ENCODE data around the gene CD247. TPM values are rescaled to one million over a fixed set of nuclear protein-coding genes. Genes with fewer than 3 reads are reported as not detected.

The CD247 gene
- total RNA-seq, 2 donors from 2014 or later, result 118 to 158 TPM

GRCh38 chr1:167486090-167486824 lies 32.1 kb downstream of the CD247 start:
- peaks cover 31 to 51% of the 10 kb centered on the region in 2 donors for H3K36me3 Mint-ChIP-seq
- ATAC-seq (no peak), DNase-seq (ENCODE audit: low spot score in 2 of 2) (no peak)
- no peaks in the 10 kb centered on the region for H3K9me3 Mint-ChIP-seq
- H3K27ac Mint-ChIP-seq, result peak overlapping the region; percentile 87 to 89

DNA sequence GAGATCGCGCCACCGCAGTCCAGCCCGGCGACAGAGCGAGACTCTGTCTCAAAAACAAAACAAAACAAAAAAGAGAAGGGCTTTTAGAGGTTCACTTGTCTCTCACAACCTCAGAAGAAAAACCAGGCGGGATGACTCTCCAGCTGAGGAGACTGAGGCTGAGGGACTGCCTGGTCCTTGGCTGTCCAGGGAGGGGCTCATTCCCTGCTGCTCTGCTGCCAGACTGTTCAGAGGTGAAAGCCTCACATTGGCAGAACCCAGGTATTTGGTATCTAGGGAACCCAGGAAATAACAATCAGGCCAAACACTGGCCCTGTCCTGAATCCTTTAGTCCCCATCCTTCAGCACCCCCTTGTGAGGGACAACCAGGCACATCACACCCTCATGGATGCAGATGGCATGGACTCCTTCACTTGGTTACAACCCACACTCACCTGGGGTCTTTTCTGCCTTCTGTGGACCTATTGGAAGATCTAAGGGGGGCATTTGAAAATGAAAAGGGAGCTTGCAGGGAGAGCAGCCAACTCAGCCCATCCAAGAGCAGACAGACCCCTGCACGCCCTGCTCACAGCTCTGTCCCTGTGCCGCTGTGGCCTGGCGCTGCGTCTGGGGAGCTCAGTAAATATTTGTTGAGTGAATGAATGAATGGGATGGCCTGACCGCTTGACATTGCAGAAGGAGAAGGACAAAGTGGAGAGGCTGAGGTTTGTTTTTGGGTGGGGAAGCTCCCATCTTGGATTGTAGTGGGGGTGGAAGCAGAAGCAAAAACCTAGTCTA lies 33.4 kb downstream of the CD247 start:
- ATAC-seq, result no peak
- peak overlapping the region; percentile 87 to 88 for H3K27ac Mint-ChIP-seq
- H3K36me3 Mint-ChIP-seq, result peaks cover 31 to 53% of the 10 kb centered on the region in 2 donors
- DNase-seq (ENCODE audit: low spot score in 2 of 2), result no peak
- no peaks in the 10 kb centered on the region for H3K9me3 Mint-ChIP-seq

- peak overlapping the region; percentile 87 to 88 for H3K27ac Mint-ChIP-seq
- no peak for DNase-seq (ENCODE audit: low spot score in 2 of 2)
Observed at GRCh38 chr1:167483790-167484189, 34.5 kb downstream of the CD247 start.

GRCh38 chr1:167482184-167482583 lies 36.1 kb downstream of the CD247 start:
- peaks cover 37 to 58% of the 10 kb centered on the region in 2 donors for H3K36me3 Mint-ChIP-seq
- H3K27ac Mint-ChIP-seq, result peak overlapping the region; percentile 87 to 91
- DNase-seq (ENCODE audit: low spot score in 2 of 2) (peak in 1 of 2 donors; percentile 50), ATAC-seq (peak; percentile 48 to 53)
- H3K9me3 Mint-ChIP-seq, result no peaks in the 10 kb centered on the region

More at GRCh38 chr1:167483790-167484189, 34.5 kb downstream of the CD247 start:
- Mint-ChIP-seq H3K36me3 (peaks cover 31 to 59% of the 10 kb centered on the region in 2 donors), H3K9me3 (no peaks in the 10 kb centered on the region)
- peak; percentile 11 to 54 for ATAC-seq

- peaks cover 25 to 56% of the 10 kb centered on the region in 2 donors for H3K36me3 Mint-ChIP-seq
- H3K27ac Mint-ChIP-seq, result peak overlapping the region; percentile 70 to 74
- H3K9me3 Mint-ChIP-seq, result no peaks in the 10 kb centered on the region
- ATAC-seq (peak in 1 of 2 donors; percentile 15), DNase-seq (ENCODE audit: low spot score in 2 of 2) (no peak)
Observed at GRCh38 chr1:167479331-167479979, 38.9 kb downstream of the CD247 start.

GRCh38 chr1:167477986-167478385 lies 40.3 kb downstream of the CD247 start:
- Mint-ChIP-seq H3K9me3 (no peaks in the 10 kb centered on the region), H3K27ac (peak overlapping the region; percentile 51 to 65), H3K36me3 (peaks cover 21 to 59% of the 10 kb centered on the region in 2 donors)
- ATAC-seq (no peak), DNase-seq (ENCODE audit: low spot score in 2 of 2) (no peak)

DNA sequence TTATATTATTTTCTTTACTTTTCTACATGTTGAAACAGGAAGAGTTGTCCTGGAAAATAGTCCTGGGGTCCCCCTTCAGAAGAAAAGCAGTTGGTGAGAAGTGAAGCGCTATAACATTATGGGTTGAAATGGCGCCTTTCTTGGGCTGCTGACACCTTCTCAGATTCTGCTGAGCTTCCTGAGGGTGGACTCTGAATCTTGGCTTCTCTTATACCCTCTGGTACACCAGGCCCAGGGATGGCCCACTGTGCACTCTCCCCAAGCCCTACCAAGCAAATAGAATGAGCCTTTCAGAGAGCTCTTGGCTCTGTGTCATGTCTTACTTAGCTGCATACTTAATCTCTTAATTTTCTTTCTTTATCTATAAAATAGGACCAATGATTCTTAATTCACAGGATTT lies 42.3 kb downstream of the CD247 start:
- ATAC-seq, result no peak
- Mint-ChIP-seq H3K27ac (no peak overlapping the region), H3K9me3 (no peaks in the 10 kb centered on the region), H3K36me3 (peaks cover 11 to 53% of the 10 kb centered on the region in 2 donors)
- no peak for DNase-seq (ENCODE audit: low spot score in 2 of 2)

DNA sequence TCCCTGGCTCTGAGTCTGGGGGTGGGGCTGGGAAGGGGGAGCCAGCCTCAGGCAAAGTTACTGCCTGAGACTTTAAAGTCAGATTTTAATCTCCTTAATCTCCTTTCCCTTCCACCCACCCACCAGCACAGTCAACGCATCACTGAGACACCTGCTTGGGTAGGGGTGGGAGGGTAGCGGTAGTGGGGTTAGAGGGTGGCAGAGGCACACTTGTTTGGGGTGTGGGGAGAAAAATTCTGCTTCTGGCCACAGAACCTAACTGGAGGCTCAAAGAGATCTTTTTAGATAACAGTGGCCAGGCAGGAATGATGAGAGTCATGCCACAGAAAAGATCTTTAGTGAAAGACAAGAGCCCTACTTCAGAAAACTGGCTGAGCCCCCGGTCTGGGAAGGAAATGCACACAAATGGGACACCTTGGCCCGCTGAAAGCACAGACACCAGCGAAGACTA lies 44.1 kb downstream of the CD247 start:
- Mint-ChIP-seq H3K36me3 (peaks cover 11 to 44% of the 10 kb centered on the region in 2 donors), H3K9me3 (no peaks in the 10 kb centered on the region), H3K27ac (peak overlapping the region; percentile 78 to 85)
- ATAC-seq (peak; percentile 68), DNase-seq (ENCODE audit: low spot score in 2 of 2) (no peak)

GRCh38 chr1:167473761-167474160 lies 44.6 kb downstream of the CD247 start:
- DNase-seq (ENCODE audit: low spot score in 2 of 2) (no peak), ATAC-seq (peak; percentile 65 to 74)
- Mint-ChIP-seq H3K36me3 (peaks cover 11 to 44% of the 10 kb centered on the region in 2 donors), H3K27ac (peak overlapping the region; percentile 78 to 85), H3K9me3 (no peaks in the 10 kb centered on the region)

DNA sequence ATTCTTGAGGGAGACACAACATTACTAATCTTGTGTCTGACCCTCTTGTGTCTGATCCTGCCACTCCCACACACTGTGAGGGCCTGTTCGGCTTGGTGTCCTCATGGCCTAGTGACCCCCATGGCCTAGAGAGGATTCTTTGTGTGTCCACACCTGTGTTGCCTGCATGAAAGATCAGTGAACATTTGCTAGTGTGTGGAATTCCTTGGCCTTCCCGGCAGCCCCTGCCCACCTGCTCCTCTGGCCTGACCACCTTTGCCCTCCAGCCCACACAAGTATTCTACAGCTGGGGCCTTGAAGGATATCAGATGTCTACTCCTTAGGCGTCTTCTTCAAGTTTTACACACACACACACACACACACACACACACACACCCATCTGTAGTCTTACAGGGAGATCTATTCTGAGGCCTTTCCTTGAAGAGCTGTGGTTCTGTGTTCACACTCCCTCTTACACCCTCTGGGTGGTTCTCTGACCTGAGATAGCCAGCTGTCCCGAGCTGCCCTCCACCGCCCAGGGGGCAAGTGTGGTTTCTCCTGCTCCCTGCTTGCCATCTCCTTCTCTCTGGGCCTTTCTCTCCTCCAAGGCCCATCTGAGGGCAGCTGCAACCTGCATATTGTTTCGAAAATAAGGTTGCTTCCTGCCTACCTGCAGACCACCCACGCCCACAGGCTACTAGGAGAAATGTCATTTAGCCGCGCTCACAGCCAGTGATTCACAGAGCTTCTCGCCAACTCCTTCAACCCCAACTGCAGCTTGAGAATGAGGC lies 45.4 kb downstream of the CD247 start:
- Mint-ChIP-seq H3K9me3 (no peaks in the 10 kb centered on the region), H3K36me3 (peaks cover 4 to 36% of the 10 kb centered on the region in 2 donors), H3K27ac (peak overlapping the region; percentile 85 to 89)
- DNase-seq (ENCODE audit: low spot score in 2 of 2), result no peak
- peak; percentile 58 to 60 for ATAC-seq

DNA sequence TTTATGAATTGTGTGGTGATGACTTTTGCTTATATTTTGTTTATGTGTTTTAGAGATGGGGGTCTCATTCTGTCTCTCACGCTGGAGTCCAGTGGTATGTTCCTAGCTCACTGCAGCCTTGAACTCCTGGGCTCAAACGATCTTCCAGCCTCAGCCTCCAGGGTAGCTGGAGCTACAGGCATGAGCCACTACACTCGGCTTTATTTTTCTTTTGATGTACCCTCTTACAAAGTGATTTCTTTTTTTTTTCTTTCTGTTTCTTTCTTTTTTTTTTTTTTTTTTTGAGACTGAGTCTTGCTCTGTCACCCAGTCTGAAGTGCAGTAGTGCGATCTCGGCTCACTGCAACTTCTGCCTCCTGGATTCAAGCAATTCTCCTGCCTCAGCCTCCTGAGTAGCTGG lies 46.8 kb downstream of the CD247 start:
- ATAC-seq (no peak), DNase-seq (ENCODE audit: low spot score in 2 of 2) (no peak)
- Mint-ChIP-seq H3K27ac (peak overlapping the region; percentile 85 to 96), H3K9me3 (no peaks in the 10 kb centered on the region), H3K36me3 (peaks cover 0 to 22% of the 10 kb centered on the region in 2 donors)

- ATAC-seq (no peak), DNase-seq (ENCODE audit: low spot score in 2 of 2) (no peak)
- peak overlapping the region; percentile 53 to 79 for H3K27ac Mint-ChIP-seq
- no peaks in the 10 kb centered on the region for H3K9me3 Mint-ChIP-seq
- H3K36me3 Mint-ChIP-seq, result peaks cover 0 to 19% of the 10 kb centered on the region in 2 donors
Observed at GRCh38 chr1:167469280-167469965, 48.9 kb downstream of the CD247 start.

GRCh38 chr1:167467752-167468151 lies 50.6 kb downstream of the CD247 start:
- DNase-seq (ENCODE audit: low spot score in 2 of 2) (no peak), ATAC-seq (no peak)
- Mint-ChIP-seq H3K36me3 (peaks cover 4 to 7% of the 10 kb centered on the region in 2 donors), H3K9me3 (no peaks in the 10 kb centered on the region), H3K27ac (peak overlapping the region in 1 of 2 donors; percentile 79)

DNA sequence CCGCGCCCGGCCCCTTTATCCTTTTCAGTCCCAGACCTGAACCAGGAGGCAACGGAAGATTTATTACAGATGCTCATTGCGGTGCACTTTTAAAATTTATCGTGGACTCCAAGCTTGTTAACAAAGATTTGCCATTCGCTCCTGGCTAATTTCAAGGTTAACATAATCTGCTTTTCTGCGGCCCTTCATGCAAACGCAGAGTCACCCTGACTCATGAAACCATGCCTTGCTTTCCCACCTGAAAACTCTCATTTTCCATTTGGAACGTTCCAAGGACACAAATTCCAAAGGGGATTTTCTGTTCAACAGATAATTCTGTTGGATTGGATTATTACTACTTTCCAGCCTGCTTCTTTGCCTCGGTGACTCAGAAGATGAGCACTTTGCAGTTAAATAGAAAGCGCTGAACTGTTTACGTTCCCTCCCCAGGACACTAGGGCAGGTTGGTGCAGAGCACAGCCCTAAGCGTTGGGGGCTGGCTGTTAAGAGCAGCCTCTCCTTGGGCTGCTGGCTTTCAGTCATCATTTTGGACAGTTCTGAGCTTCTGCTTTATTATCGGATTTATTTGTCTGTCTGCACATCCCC lies 51.1 kb downstream of the CD247 start:
- H3K9me3 Mint-ChIP-seq, result no peaks in the 10 kb centered on the region
- peak overlapping the region in 1 of 2 donors; percentile 79 for H3K27ac Mint-ChIP-seq
- DNase-seq (ENCODE audit: low spot score in 2 of 2) (no peak), ATAC-seq (peak; percentile 68 to 72)
- peaks cover 4 to 7% of the 10 kb centered on the region in 2 donors for H3K36me3 Mint-ChIP-seq

DNA sequence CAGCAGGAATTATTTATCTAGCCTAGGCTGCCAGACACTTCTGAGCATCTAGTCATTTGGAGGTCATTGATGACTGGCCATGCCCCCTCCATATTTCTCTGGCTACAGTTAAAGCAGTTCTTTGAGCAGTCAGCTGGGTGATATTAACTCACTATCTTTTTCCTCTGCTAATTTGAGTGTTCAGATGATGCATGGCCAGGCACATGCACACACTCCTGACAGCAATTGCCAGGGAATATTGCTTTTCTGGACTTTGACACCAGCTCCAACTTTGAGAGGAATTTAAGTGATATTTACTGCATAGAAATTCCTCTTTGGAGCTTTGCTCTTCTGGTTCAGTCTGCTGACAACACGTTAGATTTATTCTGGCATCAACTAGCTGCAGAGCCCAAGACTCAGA lies 52.6 kb downstream of the CD247 start:
- DNase-seq (ENCODE audit: low spot score in 2 of 2) (no peak), ATAC-seq (no peak)
- Mint-ChIP-seq H3K9me3 (no peaks in the 10 kb centered on the region), H3K36me3 (peaks cover 4 to 7% of the 10 kb centered on the region in 2 donors), H3K27ac (peak overlapping the region; percentile 6 to 76)

Data from activated naive CD4-positive, alpha-beta T cell treated with anti-CD3 and anti-CD28 coated beads, Interleukin-2, amount 50 U/mL, for 72 hours (primary cell).